ENCODE results near the gene C22orf31. TPM values are rescaled to one million over a fixed set of nuclear protein-coding genes. Genes with fewer than 3 reads are reported as not detected.
"Not testable (repeated sequence)": the region's sequence is repeated elsewhere in the genome, so short reads cannot be mapped to it uniquely, and the experiment has no call there.

Gene C22orf31
- total RNA-seq, 2 experiments from 2014 or later, result not detected

DNA sequence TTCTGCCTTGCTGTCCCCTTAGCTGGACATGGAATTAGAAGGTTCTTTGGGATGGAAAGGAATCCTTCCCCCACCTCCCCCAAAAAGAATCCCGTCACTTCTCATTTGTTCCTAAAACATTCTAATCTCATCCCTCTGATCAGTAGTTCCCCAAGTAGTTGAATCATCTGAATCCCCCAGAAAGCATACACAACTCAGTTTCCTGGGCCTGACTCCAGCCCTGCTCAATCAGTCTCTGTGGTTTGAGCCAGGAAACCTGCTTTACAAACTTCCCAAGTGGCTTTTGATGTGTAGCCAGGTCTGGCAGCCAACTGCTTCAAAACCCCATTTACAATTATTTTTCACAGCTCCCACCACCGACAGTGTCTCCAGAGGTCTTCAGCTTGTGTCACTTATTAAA lies 20.2 kb downstream of the C22orf31 start:
- Mint-ChIP-seq H3K27ac (no peak overlapping the region), H3K27me3 (peaks cover 2% of the 10 kb centered on the region), H3K36me3 (ENCODE audit: low read depth) (peaks cover under 1% of the 10 kb centered on the region), H3K4me1 (ENCODE audit: low read depth) (no peaks in the 10 kb centered on the region), H3K4me3 (no peak overlapping the region), H3K9me3 (no peaks in the 10 kb centered on the region)
- intact Hi-C loops (cut with micrococcal nuclease), result no loop called here
- POLR2A ChIA-PET, result no interaction called here
- CTCF ChIA-PET, result interaction anchor here (0.9 to 8.1 kb wide), 35 partner anchors 8 to 441 kb away, joined by 3 to 109 read pairs (median 5); no protein-coding TSS in a partner anchor
- DNase-seq (no peak), ATAC-seq (no peak)
- no peak for TF ChIP-seq CTCF (IDR thresholded peaks at IDR 0.05)

GRCh38 chr22:29040385-29041275 lies 21.0 kb downstream of the C22orf31 start:
- peak; percentile 77 for DNase-seq
- Mint-ChIP-seq H3K27me3 (peaks cover 2% of the 10 kb centered on the region), H3K36me3 (ENCODE audit: low read depth) (no peaks in the 10 kb centered on the region), H3K4me3 (no peak overlapping the region), H3K4me1 (ENCODE audit: low read depth) (no peaks in the 10 kb centered on the region), H3K27ac (no peak overlapping the region), H3K9me3 (no peaks in the 10 kb centered on the region)
- intact Hi-C loops (cut with micrococcal nuclease), result loop anchor here (1.0 kb wide), 1 partner anchor 185 kb away; no protein-coding TSS in a partner anchor
- peak; percentile 96 for TF ChIP-seq CTCF (IDR thresholded peaks at IDR 0.05)
- ChIA-PET CTCF (interaction anchor here (0.7 to 8.1 kb wide), 55 partner anchors 9 to 440 kb away, joined by 3 to 109 read pairs (median 4); no protein-coding TSS in a partner anchor), POLR2A (interaction anchor here (1.0 kb wide), 1 partner anchor 163 kb away, joined by 3 read pairs; no protein-coding TSS in a partner anchor)
- peak; percentile 75 for ATAC-seq

GRCh38 chr22:29039684-29040083 lies 21.9 kb downstream of the C22orf31 start:
- intact Hi-C loops (cut with micrococcal nuclease), result loop anchor here (1.0 kb wide), 1 partner anchor 184 kb away; no protein-coding TSS in a partner anchor
- ChIA-PET CTCF (interaction anchor here (1.1 to 8.1 kb wide), 20 partner anchors 9 to 439 kb away, joined by 3 to 109 read pairs (median 6); no protein-coding TSS in a partner anchor), POLR2A (interaction anchor here (1.2 to 1.4 kb wide), 2 partner anchors 12 to 148 kb away, joined by 3 to 4 read pairs; no protein-coding TSS in a partner anchor)
- H3K9me3 Mint-ChIP-seq; H3K27ac Mint-ChIP-seq; H3K4me1 Mint-ChIP-seq (ENCODE audit: low read depth); H3K27me3 Mint-ChIP-seq; H3K36me3 Mint-ChIP-seq (ENCODE audit: low read depth); H3K4me3 Mint-ChIP-seq; DNase-seq: not testable (repeated sequence)
- peak; percentile 27 for ATAC-seq

- Mint-ChIP-seq H3K9me3 (no peaks in the 10 kb centered on the region), H3K27me3 (peaks cover 2% of the 10 kb centered on the region), H3K4me1 (ENCODE audit: low read depth) (no peaks in the 10 kb centered on the region), H3K4me3 (no peak overlapping the region), H3K36me3 (ENCODE audit: low read depth) (no peaks in the 10 kb centered on the region), H3K27ac (no peak overlapping the region)
- no peak for TF ChIP-seq CTCF (IDR thresholded peaks at IDR 0.05)
- DNase-seq (no peak), ATAC-seq (no peak)
- intact Hi-C loops (cut with micrococcal nuclease), result no loop called here
- ChIA-PET CTCF (interaction anchor here (1.4 to 8.1 kb wide), 10 partner anchors 23 to 439 kb away, joined by 3 to 109 read pairs (median 14); no protein-coding TSS in a partner anchor), POLR2A (interaction anchor here (1.0 to 1.4 kb wide), 3 partner anchors 11 to 158 kb away, joined by 3 to 4 read pairs (median 3); no protein-coding TSS in a partner anchor)
Measured at GRCh38 chr22:29039148-29039547, 22.5 kb downstream of the C22orf31 start.

GRCh38 chr22:29037340-29037932 lies 24.2 kb downstream of the C22orf31 start:
- POLR2A ChIA-PET, result no interaction called here
- ATAC-seq, result no peak
- no peaks in the 10 kb centered on the region for H3K9me3 Mint-ChIP-seq

More at GRCh38 chr22:29037340-29037932, 24.2 kb downstream of the C22orf31 start:
- CTCF ChIA-PET, result interaction anchor here (8.1 kb wide), 1 partner anchor 180 kb away, joined by 109 read pairs; no protein-coding TSS in a partner anchor
- H3K27ac Mint-ChIP-seq, result no peak overlapping the region
- no peaks in the 10 kb centered on the region for H3K36me3 Mint-ChIP-seq (ENCODE audit: low read depth)
- peaks cover 8% of the 10 kb centered on the region for H3K27me3 Mint-ChIP-seq
- H3K4me1 Mint-ChIP-seq (ENCODE audit: low read depth), result no peaks in the 10 kb centered on the region
- no peak for TF ChIP-seq CTCF (IDR thresholded peaks at IDR 0.05)
- no peak for DNase-seq
- intact Hi-C loops (cut with micrococcal nuclease), result no loop called here
- no peak overlapping the region for H3K4me3 Mint-ChIP-seq

Data from activated CD8-positive, alpha-beta T cell treated with anti-CD3 and anti-CD28 coated beads for 36 hours (primary cell).